ENCODE measurements around the gene VPS72. TPM values are rescaled to one million over a fixed set of nuclear protein-coding genes. Genes with fewer than 3 reads are reported as not detected.

VPS72 gene
- total RNA-seq, 1 donor = 34.7 TPM

GRCh38 chr1:151184211-151184610, 5.8 kb downstream of the VPS72 start:
- H3K9me3 ChIP-seq (ENCODE audit: low read depth, low read length) = no peaks in the 10 kb centered on the region
- no peak overlapping the region for H3K27ac ChIP-seq (ENCODE audit: low read depth, low read length)
- peaks cover 52% of the 10 kb centered on the region for H3K36me3 ChIP-seq (ENCODE audit: insufficient read depth, low read length)
- DNase-seq (ENCODE audit: insufficient read length, low spot score, missing footprints) = no peak
- no peaks in the 10 kb centered on the region for H4K20me1 ChIP-seq (ENCODE audit: insufficient read depth, low read length)
- H3K4me2 ChIP-seq (ENCODE audit: insufficient read depth, low read length) = no peak overlapping the region
- no peak overlapping the region for H3K4me3 ChIP-seq (ENCODE audit: insufficient read depth, low read length)
- peaks cover 12% of the 10 kb centered on the region for H3K4me1 ChIP-seq (ENCODE audit: insufficient read depth, low read length)
- no peaks in the 10 kb centered on the region for H3K27me3 ChIP-seq (ENCODE audit: insufficient read depth, low read length)
- no peak overlapping the region for H2AFZ ChIP-seq (ENCODE audit: low read length)
- peaks cover 27% of the 10 kb centered on the region for H3K79me2 ChIP-seq (ENCODE audit: insufficient read depth, low read length)
- TF ChIP-seq CTCF (IDR thresholded peaks at IDR 0.05; ENCODE audit: extremely low read depth, low read depth, low read length) = no peak

- Histone ChIP-seq H3K36me3 (ENCODE audit: insufficient read depth, low read length) (peaks cover 46% of the 10 kb centered on the region), H4K20me1 (ENCODE audit: insufficient read depth, low read length) (no peaks in the 10 kb centered on the region), H3K4me1 (ENCODE audit: insufficient read depth, low read length) (peaks cover 6% of the 10 kb centered on the region), H3K9me3 (ENCODE audit: low read depth, low read length) (no peaks in the 10 kb centered on the region), H3K27me3 (ENCODE audit: insufficient read depth, low read length) (no peaks in the 10 kb centered on the region), H3K27ac (ENCODE audit: low read depth, low read length) (no peak overlapping the region), H3K79me2 (ENCODE audit: insufficient read depth, low read length) (no peaks in the 10 kb centered on the region), H3K4me2 (ENCODE audit: insufficient read depth, low read length) (no peak overlapping the region), H2AFZ (ENCODE audit: low read length) (no peak overlapping the region), H3K4me3 (ENCODE audit: insufficient read depth, low read length) (no peak overlapping the region)
- no peak for TF ChIP-seq CTCF (IDR thresholded peaks at IDR 0.05; ENCODE audit: extremely low read depth, low read depth, low read length)
- no peak for DNase-seq (ENCODE audit: insufficient read length, low spot score, missing footprints)
These were observed 13.4 kb downstream of the VPS72 start for GRCh38 chr1:151176514-151177045.

GRCh38 chr1:151175863-151176262, 14.1 kb downstream of the VPS72 start, which contains the start of gene TMOD4:
Gene TMOD4, minus strand, starts transcription at chr1:151175981. Its CDS starts 1,106 bp downstream, at chr1:151174875.
- H4K20me1 ChIP-seq (ENCODE audit: insufficient read depth, low read length) = no peaks in the 10 kb centered on the region
- H3K27me3 ChIP-seq (ENCODE audit: insufficient read depth, low read length) = no peaks in the 10 kb centered on the region
- no peak within 1 kb of the TSS for H3K4me3 ChIP-seq (ENCODE audit: insufficient read depth, low read length)
- H2AFZ ChIP-seq (ENCODE audit: low read length) = no peak within 1 kb of the TSS
- peak; percentile 83 for DNase-seq (ENCODE audit: insufficient read length, low spot score, missing footprints)
- no peaks in the 10 kb centered on the region for H3K79me2 ChIP-seq (ENCODE audit: insufficient read depth, low read length)
- peaks cover 46% of the 10 kb centered on the region for H3K36me3 ChIP-seq (ENCODE audit: insufficient read depth, low read length)
- no peak within 1 kb of the TSS for H3K4me2 ChIP-seq (ENCODE audit: insufficient read depth, low read length)
- peak; percentile 55 for TF ChIP-seq CTCF (IDR thresholded peaks at IDR 0.05; ENCODE audit: extremely low read depth, low read depth, low read length)
- H3K27ac ChIP-seq (ENCODE audit: low read depth, low read length) = no peak within 1 kb of the TSS
- H3K4me1 ChIP-seq (ENCODE audit: insufficient read depth, low read length) = peaks cover 6% of the 10 kb centered on the region
- H3K9me3 ChIP-seq (ENCODE audit: low read depth, low read length) = no peaks in the 10 kb centered on the region

GRCh38 chr1:151175041-151175741, 14.8 kb downstream of the VPS72 start:
- Histone ChIP-seq H4K20me1 (ENCODE audit: insufficient read depth, low read length) (no peaks in the 10 kb centered on the region), H3K4me3 (ENCODE audit: insufficient read depth, low read length) (no peak overlapping the region), H3K27ac (ENCODE audit: low read depth, low read length) (no peak overlapping the region), H3K79me2 (ENCODE audit: insufficient read depth, low read length) (no peaks in the 10 kb centered on the region), H3K36me3 (ENCODE audit: insufficient read depth, low read length) (peaks cover 48% of the 10 kb centered on the region), H3K4me1 (ENCODE audit: insufficient read depth, low read length) (peaks cover 6% of the 10 kb centered on the region), H3K27me3 (ENCODE audit: insufficient read depth, low read length) (no peaks in the 10 kb centered on the region), H3K9me3 (ENCODE audit: low read depth, low read length) (no peaks in the 10 kb centered on the region), H3K4me2 (ENCODE audit: insufficient read depth, low read length) (no peak overlapping the region), H2AFZ (ENCODE audit: low read length) (no peak overlapping the region)
- peak; percentile 27 for DNase-seq (ENCODE audit: insufficient read length, low spot score, missing footprints)
- TF ChIP-seq CTCF (IDR thresholded peaks at IDR 0.05; ENCODE audit: extremely low read depth, low read depth, low read length) = no peak
